SK-N-SH (cell line): ENCODE results near the gene DGKI. TPM values are rescaled to one million over a fixed set of nuclear protein-coding genes. Genes with fewer than 3 reads are reported as not detected.

Source experiments
- CTCF ChIA-PET: fragments of 300-600, 350-600 bp; formaldehyde crosslinking; extraction: SDS; loops from one replicate; lab custom pipeline; 2021; lab: Yijun Ruan, JAX
- POLR2A ChIA-PET: fragments of 350-600 bp; sonication (Branson Sonifier 250); formaldehyde crosslinking; extraction: SDS; loops from one replicate; lab custom pipeline; 2020; ENCODE audit warnings: antibody characterized with exemption, inconsistent platforms; lab: Yijun Ruan, JAX
- DNase-seq: peaks from one replicate; pipeline ENCODE4 v3.0.0; 2012
- H2AFZ ChIP-seq: fragments of 200-600 bp; sonication (generic); 2 replicates; pipeline ENCODE4 v1.8.1; 2016; ENCODE audit warnings: antibody characterized with exemption, mild to moderate bottlenecking, low read depth
- H3F3A ChIP-seq: fragments of 200-600 bp; sonication (generic); replicated peaks from 2 replicates; pipeline ENCODE3; 2016; ENCODE audit warnings: antibody characterized with exemption, mild to moderate bottlenecking; ENCODE audit not compliant: insufficient read depth
- H3K27ac ChIP-seq, 2 experiments: fragments of 200-500 bp in 1 of 2; fragments of 200-600 bp in 1 of 2; sonication (Bioruptor generic) in 1 of 2; sonication (generic), shearing (Covaris generic) in 1 of 2; 2 replicates each; pipeline versions ENCODE4 v1.5.1 to v1.6.1; 2014 to 2016; ENCODE audit warnings: low read depth in 2 of 2, inconsistent platforms in 1 of 2, low read length in 1 of 2, mild to moderate bottlenecking in 1 of 2, mixed read lengths in 1 of 2
- H3K27me3 ChIP-seq: fragments of 200-600 bp; sonication (generic), shearing (Covaris generic); 2 replicates; pipeline ENCODE4 v1.6.1; 2016; ENCODE audit warnings: mixed run types; ENCODE audit not compliant: insufficient read depth
- H3K36me3 ChIP-seq, 2 experiments: fragments of 200-500 bp in 1 of 2; fragments of 200-600 bp in 1 of 2; sonication (Bioruptor generic) in 1 of 2; sonication (generic) in 1 of 2; replicated peaks in 1 of 2; 2 replicates each; pipeline versions ENCODE3 to v1.5.1; 2014 to 2016; ENCODE audit warnings: low read length in 1 of 2, mild to moderate bottlenecking in 1 of 2; ENCODE audit not compliant: insufficient read depth in 2 of 2, control insufficient read depth in 1 of 2
- H3K4me1 ChIP-seq, 2 experiments: fragments of 200-500 bp in 1 of 2; fragments of 200-600 bp in 1 of 2; sonication (Bioruptor generic) in 1 of 2; sonication (generic), shearing (Covaris generic) in 1 of 2; 2 replicates each; pipeline versions ENCODE4 v1.5.1 to v1.6.1; 2014 to 2016; ENCODE audit warnings: low read depth in 1 of 2, low read length in 1 of 2, mixed run types in 1 of 2; ENCODE audit not compliant: insufficient read depth in 2 of 2, control insufficient read depth in 1 of 2
- H3K4me2 ChIP-seq: fragments of 200-600 bp; sonication (generic), shearing (Covaris generic); 2 replicates; pipeline ENCODE4 v1.6.1; 2017; ENCODE audit warnings: mixed run types
- H3K4me3 ChIP-seq, 2 experiments: fragments of 200-500 bp in 1 of 2; fragments of 200-600 bp in 1 of 2; sonication (Bioruptor generic) in 1 of 2; sonication (generic), shearing (Covaris generic) in 1 of 2; 2 replicates each; pipeline versions ENCODE4 v1.5.1 to v1.8.1; 2014 to 2016; ENCODE audit warnings: low read depth in 2 of 2, inconsistent platforms in 1 of 2, low read length in 1 of 2, mild to moderate bottlenecking in 1 of 2, mixed read lengths in 1 of 2, moderate library complexity in 1 of 2
- H3K79me2 ChIP-seq: fragments of 200-600 bp; sonication (generic); 2 replicates; pipeline ENCODE4 v1.8.1; 2017; ENCODE audit warnings: mild to moderate bottlenecking; ENCODE audit not compliant: insufficient read depth
- H3K9ac ChIP-seq: fragments of 200-600 bp; sonication (generic); 2 replicates; pipeline ENCODE4 v1.6.1; 2017; ENCODE audit warnings: mixed run types
- H3K9me2 ChIP-seq: fragments of 200-600 bp; sonication (generic); 2 replicates; pipeline ENCODE4 v1.6.1; 2017; ENCODE audit warnings: mixed run types
- H3K9me3 ChIP-seq: fragments of 200-600 bp; sonication (generic); 2 replicates; pipeline ENCODE4 v1.6.1; 2017; ENCODE audit warnings: mixed run types, mild to moderate bottlenecking, moderate library complexity
- H4K20me1 ChIP-seq: fragments of 200-600 bp; sonication (generic); 2 replicates; pipeline ENCODE4 v1.6.1; 2017; ENCODE audit warnings: mild to moderate bottlenecking, mixed run types; ENCODE audit not compliant: insufficient read depth
- CHD2 ChIP-seq: fragments of 150-350 bp; IDR thresholded peaks from 2 replicates; pipeline ENCODE4 v1.6.1; 2018; ENCODE audit warnings: low read length; ENCODE audit not compliant: partially characterized antibody
- EP300 ChIP-seq, 2 experiments: IDR thresholded peaks; 2 replicates each; pipeline versions ENCODE4 v1.4.0 to v1.6.1; 2012; ENCODE audit warnings: borderline replicate concordance in 1 of 2, low read depth in 1 of 2, low read length in 1 of 2
- EZH2phosphoT487 ChIP-seq: fragments of 200-600 bp; sonication (generic); IDR thresholded peaks from 2 replicates; pipeline ENCODE4 v1.6.1; 2017; ENCODE audit warnings: low read depth, mixed run types, mild to moderate bottlenecking, antibody characterized with exemption, moderate library complexity, borderline replicate concordance
- FOSL2 ChIP-seq: IDR thresholded peaks from 2 replicates; pipeline ENCODE4 v1.4.0; 2012; ENCODE audit warnings: low read depth, mild to moderate bottlenecking, moderate library complexity, borderline replicate concordance
- FOXJ3 ChIP-seq: sonication (generic); formaldehyde crosslinking; IDR thresholded peaks from 2 replicates; pipeline ENCODE4 v1.5.1; 2020; ENCODE audit warnings: mild to moderate bottlenecking, missing genetic modification reagents
- FOXM1 ChIP-seq: IDR thresholded peaks from 2 replicates; pipeline ENCODE4 v1.4.0; 2012; ENCODE audit warnings: low read depth, mild to moderate bottlenecking
- GABPA ChIP-seq: IDR thresholded peaks from 2 replicates; pipeline ENCODE4 v1.4.0; 2012; ENCODE audit warnings: low read depth, mild to moderate bottlenecking
- GATA2 ChIP-seq: sonication (generic); formaldehyde crosslinking; IDR thresholded peaks from 2 replicates; pipeline ENCODE4 v1.5.0; 2020; ENCODE audit warnings: mild to moderate bottlenecking, missing genetic modification reagents
- JUND ChIP-seq: IDR thresholded peaks from 2 replicates; pipeline ENCODE4 v1.4.0; 2012
- MEF2A ChIP-seq: IDR thresholded peaks from 2 replicates; pipeline ENCODE4 v1.4.0; 2012; ENCODE audit warnings: low read depth, borderline replicate concordance
- MXI1 ChIP-seq: IDR thresholded peaks from 2 replicates; pipeline ENCODE4 v1.6.1; 2012; ENCODE audit warnings: mild to moderate bottlenecking, low read depth, low read length, improper control_type of control experiment
- NFIC ChIP-seq: IDR thresholded peaks from 2 replicates; pipeline ENCODE4 v1.4.0; 2012; ENCODE audit warnings: borderline replicate concordance
- NRF1 ChIP-seq: IDR thresholded peaks from 2 replicates; pipeline ENCODE4 v1.6.1; 2012; ENCODE audit warnings: low read depth, mild to moderate bottlenecking, low read length
- POLR2AphosphoS5 ChIP-seq: IDR thresholded peaks from 2 replicates; pipeline ENCODE4 v1.6.1; 2012; ENCODE audit warnings: low read depth, low read length
- RAD21 ChIP-seq: IDR thresholded peaks from 2 replicates; pipeline ENCODE4 v1.6.1; 2012; ENCODE audit warnings: mild to moderate bottlenecking, low read length
- RCOR1 ChIP-seq: fragments of 150-350 bp; IDR thresholded peaks from 2 replicates; pipeline ENCODE4 v1.6.1; 2017; ENCODE audit warnings: antibody characterized with exemption, low read length
- RFX5 ChIP-seq: IDR thresholded peaks from 2 replicates; pipeline ENCODE4 v1.6.1; 2012; ENCODE audit warnings: mild to moderate bottlenecking, improper control_type of control experiment, low read length
- TAF1 ChIP-seq: IDR thresholded peaks from 2 replicates; pipeline ENCODE4 v1.6.1; 2012; ENCODE audit warnings: low read depth, mild to moderate bottlenecking, low read length, moderate library complexity, borderline replicate concordance
- TCF12 ChIP-seq: IDR thresholded peaks from 2 replicates; pipeline ENCODE4 v1.4.0; 2012
- YY1 ChIP-seq: IDR thresholded peaks from 2 replicates; pipeline ENCODE4 v1.4.0; 2012; ENCODE audit warnings: low read depth, mild to moderate bottlenecking
- WGBS: methylation state at CpG from one replicate; pipeline ENCODE4 v1.1.6; 2017; ENCODE audit warnings: low lambda C conversion rate; 5-methylcytosine and 5-hydroxymethylcytosine counted together
- polyA plus RNA-seq, 3 experiments: library from polyadenylated mRNA; depleted of rRNA; stranded (reverse); fragments of >200 nt; gene quantifications; 2 replicates each; pipeline ENCODE4 v1.2.3, GENCODE V29; 2012
- TF ChIP-seq, protein P1 (sequence below): IDR thresholded peaks from 2 replicates; pipeline ENCODE4 v1.4.0; 2012; ENCODE audit warnings: low read depth, borderline replicate concordance
- TF ChIP-seq, protein P2 (sequence below): IDR thresholded peaks from 2 replicates; pipeline ENCODE4 v1.4.0; 2012; ENCODE audit warnings: low read depth, borderline replicate concordance
- TF ChIP-seq, protein P3 (sequence below): fragments of 150-350 bp; IDR thresholded peaks from 2 replicates; pipeline ENCODE4 v1.6.1; 2016; ENCODE audit warnings: mild to moderate bottlenecking, low read depth, low read length
- TF ChIP-seq, protein P4 (sequence below): IDR thresholded peaks from 2 replicates; pipeline ENCODE4; 2012

Gene DGKI
- polyA plus RNA-seq, 1 of the 3 experiments (the other 2 are of a cell fraction): 1.3 TPM

DNA sequence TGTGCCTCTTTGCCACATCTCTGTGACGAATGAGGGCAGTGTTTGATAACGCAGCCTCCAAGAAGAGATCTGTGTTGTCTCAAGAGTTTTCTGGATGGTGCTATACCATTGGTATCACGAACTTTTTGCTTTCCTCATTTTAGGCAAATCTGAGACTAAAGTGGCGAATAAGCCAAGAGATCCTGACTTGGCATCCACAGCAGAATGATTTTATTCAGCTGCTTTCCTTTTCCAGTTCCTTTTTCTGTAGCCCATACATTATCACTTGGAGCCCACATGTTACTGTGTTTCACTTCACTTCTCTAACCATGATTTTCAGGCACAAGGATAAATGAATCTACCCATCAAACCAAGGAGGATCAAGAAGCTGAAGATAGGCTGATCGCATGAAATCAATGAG, 325.3 kb downstream of the DGKI start:
- Histone ChIP-seq H3K27me3 (no peaks in the 10 kb centered on the region), H2AFZ (no peak overlapping the region), H3K4me2 (no peak overlapping the region), H3K36me3 (peaks cover 2 to 8% of the 10 kb centered on the region in 2 experiments), H4K20me1 (no peaks in the 10 kb centered on the region), H3F3A (peaks cover 4% of the 10 kb centered on the region), H3K79me2 (no peaks in the 10 kb centered on the region), H3K4me1 (peaks cover 0 to 24% of the 10 kb centered on the region in 2 experiments; a peak in 2 of 4 replicates), H3K4me3 (no peak overlapping the region)
- WGBS: 85% methylated on average over 5 of the region's 5 CpGs
- TF ChIP-seq EZH2phosphoT487 (no peak), GABPA (no peak), FOXM1 (no peak), FOSL2 (no peak), GATA2 (CRISPR knock-in tag) (no peak), RCOR1 (no peak), RFX5 (no peak), MXI1 (no peak), NRF1 (no peak), TCF12 (no peak)
- TF ChIP-seq, protein P1, sequence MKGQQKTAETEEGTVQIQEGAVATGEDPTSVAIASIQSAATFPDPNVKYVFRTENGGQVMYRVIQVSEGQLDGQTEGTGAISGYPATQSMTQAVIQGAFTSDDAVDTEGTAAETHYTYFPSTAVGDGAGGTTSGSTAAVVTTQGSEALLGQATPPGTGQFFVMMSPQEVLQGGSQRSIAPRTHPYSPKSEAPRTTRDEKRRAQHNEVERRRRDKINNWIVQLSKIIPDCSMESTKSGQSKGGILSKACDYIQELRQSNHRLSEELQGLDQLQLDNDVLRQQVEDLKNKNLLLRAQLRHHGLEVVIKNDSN: no peak
- TF ChIP-seq, protein P2, sequence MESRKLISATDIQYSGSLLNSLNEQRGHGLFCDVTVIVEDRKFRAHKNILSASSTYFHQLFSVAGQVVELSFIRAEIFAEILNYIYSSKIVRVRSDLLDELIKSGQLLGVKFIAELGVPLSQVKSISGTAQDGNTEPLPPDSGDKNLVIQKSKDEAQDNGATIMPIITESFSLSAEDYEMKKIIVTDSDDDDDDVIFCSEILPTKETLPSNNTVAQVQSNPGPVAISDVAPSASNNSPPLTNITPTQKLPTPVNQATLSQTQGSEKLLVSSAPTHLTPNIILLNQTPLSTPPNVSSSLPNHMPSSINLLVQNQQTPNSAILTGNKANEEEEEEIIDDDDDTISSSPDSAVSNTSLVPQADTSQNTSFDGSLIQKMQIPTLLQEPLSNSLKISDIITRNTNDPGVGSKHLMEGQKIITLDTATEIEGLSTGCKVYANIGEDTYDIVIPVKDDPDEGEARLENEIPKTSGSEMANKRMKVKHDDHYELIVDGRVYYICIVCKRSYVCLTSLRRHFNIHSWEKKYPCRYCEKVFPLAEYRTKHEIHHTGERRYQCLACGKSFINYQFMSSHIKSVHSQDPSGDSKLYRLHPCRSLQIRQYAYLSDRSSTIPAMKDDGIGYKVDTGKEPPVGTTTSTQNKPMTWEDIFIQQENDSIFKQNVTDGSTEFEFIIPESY: no peak
- TF ChIP-seq, all 33 proteins: peak for 0
- Histone ChIP-seq H3K9me3 (no peaks in the 10 kb centered on the region), H3K9ac (no peak overlapping the region), H3K27ac (no peak overlapping the region), H3K9me2 (no peaks in the 10 kb centered on the region)
- POLR2A ChIA-PET: no interaction called here
- CTCF ChIA-PET: interaction anchor here (1.1 kb wide), 1 partner anchor 70 kb away, joined by 4 read pairs; no protein-coding TSS in a partner anchor
- no peak for DNase-seq

DNA sequence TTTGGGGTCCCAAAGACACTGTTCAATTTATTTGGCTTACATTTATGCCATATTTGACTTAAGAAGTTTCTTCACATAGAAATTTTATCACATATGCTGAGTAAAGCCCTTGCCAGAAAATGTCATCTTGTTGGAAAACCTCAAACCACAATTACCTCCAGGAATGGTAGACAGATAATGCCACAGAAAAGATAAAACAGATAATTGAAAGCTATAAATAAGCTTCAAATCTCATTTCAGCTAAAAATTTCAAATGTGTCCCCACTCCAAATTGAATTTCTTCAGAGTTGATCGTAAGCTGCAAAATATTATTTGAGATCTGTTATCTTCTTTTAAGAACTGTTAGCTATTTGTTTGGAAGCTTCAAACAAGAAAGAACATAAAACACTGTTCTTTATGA, 326.8 kb downstream of the DGKI start:
- Histone ChIP-seq H3K27me3 (no peaks in the 10 kb centered on the region), H3K36me3 (peaks cover 2 to 8% of the 10 kb centered on the region in 2 experiments), H3K4me1 (peaks cover 0 to 24% of the 10 kb centered on the region in 2 experiments; a peak in 2 of 4 replicates), H2AFZ (no peak overlapping the region), H3K9me3 (no peaks in the 10 kb centered on the region), H3K9me2 (no peaks in the 10 kb centered on the region), H3K27ac (peak overlapping the region in 1 of 2 experiments; percentile 1; a peak in 1 of 4 replicates), H4K20me1 (no peaks in the 10 kb centered on the region), H3K4me2 (no peak overlapping the region), H3F3A (peaks cover 4% of the 10 kb centered on the region), H3K9ac (no peak overlapping the region), H3K79me2 (no peaks in the 10 kb centered on the region), H3K4me3 (no peak overlapping the region)
- POLR2A ChIA-PET: no interaction called here
- no peak for DNase-seq
- CTCF ChIA-PET: interaction anchor here (0.8 to 2.5 kb wide), 3 partner anchors 22 to 72 kb away, joined by 3 to 9 read pairs (median 4); no protein-coding TSS in a partner anchor
- 22% methylated on average over 1 of the region's 1 CpG for WGBS
- TF ChIP-seq, protein P3, sequence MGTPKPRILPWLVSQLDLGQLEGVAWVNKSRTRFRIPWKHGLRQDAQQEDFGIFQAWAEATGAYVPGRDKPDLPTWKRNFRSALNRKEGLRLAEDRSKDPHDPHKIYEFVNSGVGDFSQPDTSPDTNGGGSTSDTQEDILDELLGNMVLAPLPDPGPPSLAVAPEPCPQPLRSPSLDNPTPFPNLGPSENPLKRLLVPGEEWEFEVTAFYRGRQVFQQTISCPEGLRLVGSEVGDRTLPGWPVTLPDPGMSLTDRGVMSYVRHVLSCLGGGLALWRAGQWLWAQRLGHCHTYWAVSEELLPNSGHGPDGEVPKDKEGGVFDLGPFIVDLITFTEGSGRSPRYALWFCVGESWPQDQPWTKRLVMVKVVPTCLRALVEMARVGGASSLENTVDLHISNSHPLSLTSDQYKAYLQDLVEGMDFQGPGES: no peak
- no peak for TF ChIP-seq RAD21
- TF ChIP-seq FOSL2: peak; percentile 14; the same call in 1 of the 2 replicates
- TF ChIP-seq MEF2A: peak; percentile 80; the same call in 1 of the 2 replicates
- TF ChIP-seq FOXM1: peak; percentile 62; the same call in 1 of the 2 replicates
- no peak for TF ChIP-seq RCOR1
- TF ChIP-seq NFIC: peak; percentile 93
- no peak for TF ChIP-seq FOXJ3 (CRISPR knock-in tag)
- TF ChIP-seq, protein P4, sequence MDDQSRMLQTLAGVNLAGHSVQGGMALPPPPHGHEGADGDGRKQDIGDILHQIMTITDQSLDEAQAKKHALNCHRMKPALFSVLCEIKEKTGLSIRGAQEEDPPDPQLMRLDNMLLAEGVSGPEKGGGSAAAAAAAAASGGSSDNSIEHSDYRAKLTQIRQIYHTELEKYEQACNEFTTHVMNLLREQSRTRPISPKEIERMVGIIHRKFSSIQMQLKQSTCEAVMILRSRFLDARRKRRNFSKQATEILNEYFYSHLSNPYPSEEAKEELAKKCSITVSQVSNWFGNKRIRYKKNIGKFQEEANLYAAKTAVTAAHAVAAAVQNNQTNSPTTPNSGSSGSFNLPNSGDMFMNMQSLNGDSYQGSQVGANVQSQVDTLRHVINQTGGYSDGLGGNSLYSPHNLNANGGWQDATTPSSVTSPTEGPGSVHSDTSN: peak; percentile 94
- TF ChIP-seq CHD2: no peak
- TF ChIP-seq EZH2phosphoT487: no peak
- peak; percentile 95 for TF ChIP-seq TCF12
- no peak for TF ChIP-seq GABPA
- no peak for TF ChIP-seq TAF1
- TF ChIP-seq POLR2AphosphoS5: peak; percentile 72
- no peak for TF ChIP-seq YY1
- TF ChIP-seq GATA2 (CRISPR knock-in tag): peak; percentile 34; the same call in 1 of the 2 replicates
- TF ChIP-seq JUND: peak; percentile 76
- TF ChIP-seq EP300 (IDR thresholded peaks at IDR 0.05; ENCODE audit: borderline replicate concordance in 1 of 2, low read depth in 1 of 2, low read length in 1 of 2): peak; percentile 43 to 84; a peak in 3 of 4 replicates
